OCI-LY7 (cell line): Measurements from ENCODE around the gene DCAF16. TPM values are rescaled to one million over a fixed set of nuclear protein-coding genes. Genes with fewer than 3 reads are reported as not detected.
"Not testable (repeated sequence)": the region's sequence is repeated elsewhere in the genome, so short reads cannot be mapped to it uniquely, and the experiment has no call there.

Source experiments
- BruUV-seq: library from RNA; stranded (reverse); fragments of 400-500 nt; replicated peaks from 2 replicates; lab custom pipeline; 2021; lab: Mats Ljungman, UMichigan
- CTCF ChIA-PET: fragments of 300-600 bp; sonication (Branson Sonifier 250); formaldehyde crosslinking; loops from one replicate; lab custom pipeline; 2022; ENCODE audit warnings: antibody characterized with exemption; ENCODE audit not compliant: unreplicated experiment; lab: Charles Lee
- POLR2A ChIA-PET: fragments of 300-600 bp; sonication (Branson Sonifier 250); formaldehyde crosslinking; loops from one replicate; lab custom pipeline; 2022; ENCODE audit warnings: antibody characterized with exemption; lab: Charles Lee
- DNase-seq: peaks from one replicate; pipeline ENCODE4 v3.0.0-alpha.2; 2015; ENCODE audit warnings: low spot score
- H2AFZ ChIP-seq: fragments of 200-600 bp; sonication (generic), shearing (Covaris generic); 2 replicates; pipeline ENCODE4 v1.6.1; 2014; ENCODE audit warnings: mild to moderate bottlenecking, antibody characterized with exemption, low read length, moderate library complexity
- H3K27ac ChIP-seq: fragments of 200-600 bp; sonication (generic); 2 replicates; pipeline ENCODE4 v1.5.1; 2014; ENCODE audit warnings: mixed run types, low read depth, mild to moderate bottlenecking, moderate library complexity, low read length, inconsistent platforms; ENCODE audit not compliant: poor library complexity, severe bottlenecking
- H3K36me3 ChIP-seq: fragments of 200-600 bp; sonication (generic); 2 replicates; pipeline ENCODE4 v1.6.1; 2014; ENCODE audit warnings: mild to moderate bottlenecking, antibody characterized with exemption, low read length, moderate library complexity, mixed read lengths; ENCODE audit not compliant: insufficient read depth
- H3K4me1 ChIP-seq: fragments of 200-600 bp; sonication (generic); 2 replicates; pipeline ENCODE4 v1.5.1; 2014; ENCODE audit warnings: mild to moderate bottlenecking, low read length; ENCODE audit not compliant: insufficient read depth, poor library complexity, severe bottlenecking
- H3K4me2 ChIP-seq: fragments of 200-600 bp; sonication (generic); 2 replicates; pipeline ENCODE4 v1.6.1; 2014; ENCODE audit warnings: mild to moderate bottlenecking, low read length
- H3K4me3 ChIP-seq: fragments of 200-600 bp; sonication (generic); 2 replicates; pipeline ENCODE4 v1.5.1; 2014; ENCODE audit warnings: mild to moderate bottlenecking, low read depth, low read length; ENCODE audit not compliant: poor library complexity, severe bottlenecking
- H3K79me2 ChIP-seq: fragments of 200-600 bp; sonication (generic); 2 replicates; pipeline ENCODE4 v1.6.1; 2016; ENCODE audit warnings: low read depth, mild to moderate bottlenecking, low read length, moderate library complexity, mixed read lengths; ENCODE audit not compliant: insufficient read depth
- H3K9me2 ChIP-seq: fragments of 200-600 bp; sonication (generic); 2 replicates; pipeline ENCODE4 v1.6.1; 2016; ENCODE audit warnings: mild to moderate bottlenecking, low read length, mixed read lengths; ENCODE audit not compliant: insufficient read depth
- H3K9me3 ChIP-seq: fragments of 200-600 bp; sonication (generic); 2 replicates; pipeline ENCODE4 v1.6.1; 2014; ENCODE audit warnings: mild to moderate bottlenecking, mixed run types, low read length, mixed read lengths
- H4K20me1 ChIP-seq: fragments of 200-600 bp; sonication (generic); 2 replicates; pipeline ENCODE4 v1.6.1; 2014; ENCODE audit warnings: mild to moderate bottlenecking, antibody characterized with exemption, low read length, moderate library complexity, mixed read lengths; ENCODE audit not compliant: insufficient read depth
- CTCF ChIP-seq: fragments of 200-600 bp; sonication (generic); conservative IDR thresholded peaks from 2 replicates; pipeline ENCODE4 v1.5.1; 2014; ENCODE audit warnings: mild to moderate bottlenecking, antibody characterized with exemption, low read length, moderate library complexity, mixed read lengths
- EZH2phosphoT487 ChIP-seq: fragments of 200-600 bp; sonication (generic); IDR thresholded peaks from 2 replicates; pipeline ENCODE4 v1.6.1; 2018; ENCODE audit warnings: low read depth, borderline replicate concordance, mild to moderate bottlenecking, mixed run types, antibody characterized with exemption, low read length, moderate library complexity, mixed read lengths
- intact Hi-C: fragments of 100-400 bp; cut with micrococcal nuclease; formaldehyde crosslinking; loops from one replicate; pipeline ENCODE4 v1.10.0; 2022; ENCODE audit not compliant: unreplicated experiment
- total RNA-seq, 2 experiments: library from RNA; depleted of rRNA in 1 of 2; stranded (reverse); fragments of >200 nt in 1 of 2; shearing (Covaris generic) in 1 of 2; gene quantifications; 2 replicates each; pipeline ENCODE4 v1.2.3, GENCODE V29; 2014 to 2022

The DCAF16 gene
- total RNA-seq, 2 experiments from 2014 or later: 88.7 to 115 TPM

DNA sequence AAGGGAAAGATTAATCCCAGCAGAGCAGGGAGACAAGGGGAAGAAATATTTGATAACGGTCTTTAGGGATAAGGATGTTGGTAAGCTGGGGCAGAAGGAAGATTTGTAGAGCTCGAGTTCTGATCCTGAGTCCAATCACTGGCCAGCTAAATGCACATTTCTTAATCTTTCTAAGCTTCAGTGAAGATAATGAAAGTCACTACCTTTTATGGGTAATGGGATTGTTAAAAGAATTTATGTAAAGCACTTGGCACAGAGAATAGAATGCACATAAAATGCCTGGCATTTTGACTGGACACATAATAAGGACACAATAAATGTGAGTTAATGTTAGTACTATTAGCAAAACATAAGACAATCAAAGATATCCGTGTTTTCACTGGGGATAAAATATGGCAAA, 43.5 kb upstream of the DCAF16 start:
- no peaks in the 10 kb centered on the region for H3K36me3 ChIP-seq
- H3K27ac ChIP-seq: no peak overlapping the region
- BruUV-seq: no TSS peak
- TF ChIP-seq CTCF: no peak
- no peak for TF ChIP-seq EZH2phosphoT487
- CTCF ChIA-PET: no interaction called here
- DNase-seq: no peak
- H3K4me3 ChIP-seq: no peak overlapping the region
- intact Hi-C loops: no loop called here
- no peaks in the 10 kb centered on the region for H3K79me2 ChIP-seq
- POLR2A ChIA-PET: no interaction called here
- H4K20me1 ChIP-seq: no peaks in the 10 kb centered on the region
- H3K9me2 ChIP-seq: no peaks in the 10 kb centered on the region
- H3K4me1 ChIP-seq: no peaks in the 10 kb centered on the region
- H3K9me3 ChIP-seq: no peaks in the 10 kb centered on the region
- no peak overlapping the region for H3K4me2 ChIP-seq
- H2AFZ ChIP-seq: no peak overlapping the region

DNA sequence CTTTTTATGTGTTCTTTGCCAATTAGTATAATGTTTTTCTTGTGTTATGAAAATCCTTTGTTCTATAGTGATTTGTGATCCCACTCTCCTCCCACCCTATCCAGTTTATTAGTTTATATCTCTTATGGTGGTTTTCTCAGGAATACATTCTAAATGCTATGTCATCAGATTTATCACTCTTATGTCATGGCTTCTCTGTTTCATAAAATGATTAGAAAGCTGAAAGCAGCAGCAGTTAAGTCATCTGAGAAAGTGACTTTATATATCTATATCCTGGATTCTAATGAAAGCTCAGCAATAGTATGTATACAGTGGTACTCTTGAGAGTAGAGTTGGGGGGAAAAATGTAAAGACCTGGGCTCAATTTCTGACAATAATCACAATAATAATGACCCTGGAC, 41.4 kb upstream of the DCAF16 start:
- Histone ChIP-seq H3K27ac (no peak overlapping the region), H2AFZ (no peak overlapping the region), H3K36me3 (peaks cover 14% of the 10 kb centered on the region), H4K20me1 (no peaks in the 10 kb centered on the region), H3K4me2 (no peak overlapping the region), H3K79me2 (no peaks in the 10 kb centered on the region), H3K4me3 (no peak overlapping the region), H3K9me2 (no peaks in the 10 kb centered on the region), H3K4me1 (no peaks in the 10 kb centered on the region), H3K9me3 (no peaks in the 10 kb centered on the region)
- no peak for DNase-seq
- no TSS peak for BruUV-seq
- POLR2A ChIA-PET: interaction anchor here (0.7 to 1.7 kb wide), 2 partner anchors 16 to 546 kb away, joined by 3 to 7 read pairs; no protein-coding TSS in a partner anchor
- TF ChIP-seq CTCF: no peak
- intact Hi-C loops: no loop called here
- CTCF ChIA-PET: no interaction called here

GRCh38 chr4:17850295-17850694, 39.7 kb upstream of the DCAF16 start:
- POLR2A ChIA-PET, H3K27ac ChIP-seq, H3K4me2 ChIP-seq, H3K9me2 ChIP-seq, H3K9me3 ChIP-seq, H2AFZ ChIP-seq, H3K4me1 ChIP-seq, DNase-seq, H4K20me1 ChIP-seq, CTCF ChIA-PET, BruUV-seq, intact Hi-C loops, H3K4me3 ChIP-seq, H3K79me2 ChIP-seq: not testable (repeated sequence)
- peaks cover 31% of the 10 kb centered on the region for H3K36me3 ChIP-seq
